ENCODE data around the gene DLK1. TPM values are rescaled to one million over a fixed set of nuclear protein-coding genes. Genes with fewer than 3 reads are reported as not detected.

Gene DLK1
- total RNA-seq, 2 donors from 2014 or later = not detected

DNA sequence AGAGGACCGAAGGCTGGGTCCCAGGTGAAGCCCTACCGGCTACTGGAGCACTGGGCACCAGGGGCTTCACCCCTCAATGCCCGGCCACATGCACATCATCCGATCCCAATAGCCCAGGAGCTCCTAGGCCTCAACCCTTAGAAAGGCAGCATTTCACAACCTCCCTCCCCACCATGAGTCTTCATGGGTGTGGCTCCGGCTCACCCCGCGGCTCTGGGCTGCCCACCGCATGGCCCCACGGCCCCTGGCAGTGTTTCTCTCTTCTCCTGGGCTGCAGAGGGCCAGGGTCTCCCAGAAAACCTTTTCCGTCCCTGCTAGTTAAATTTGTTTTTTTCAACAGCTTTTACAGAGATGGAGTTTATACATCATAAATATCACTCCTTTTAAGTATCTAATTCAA is 28.6 kb upstream of the DLK1 start:
- Histone ChIP-seq H3K27ac (no peak overlapping the region), H3K4me3 (no peak overlapping the region), H3K27me3 (no peaks in the 10 kb centered on the region), H3K4me1 (no peaks in the 10 kb centered on the region), H3K9me3 (no peaks in the 10 kb centered on the region), H3K36me3 (no peaks in the 10 kb centered on the region)
- TF ChIP-seq, protein P1, sequence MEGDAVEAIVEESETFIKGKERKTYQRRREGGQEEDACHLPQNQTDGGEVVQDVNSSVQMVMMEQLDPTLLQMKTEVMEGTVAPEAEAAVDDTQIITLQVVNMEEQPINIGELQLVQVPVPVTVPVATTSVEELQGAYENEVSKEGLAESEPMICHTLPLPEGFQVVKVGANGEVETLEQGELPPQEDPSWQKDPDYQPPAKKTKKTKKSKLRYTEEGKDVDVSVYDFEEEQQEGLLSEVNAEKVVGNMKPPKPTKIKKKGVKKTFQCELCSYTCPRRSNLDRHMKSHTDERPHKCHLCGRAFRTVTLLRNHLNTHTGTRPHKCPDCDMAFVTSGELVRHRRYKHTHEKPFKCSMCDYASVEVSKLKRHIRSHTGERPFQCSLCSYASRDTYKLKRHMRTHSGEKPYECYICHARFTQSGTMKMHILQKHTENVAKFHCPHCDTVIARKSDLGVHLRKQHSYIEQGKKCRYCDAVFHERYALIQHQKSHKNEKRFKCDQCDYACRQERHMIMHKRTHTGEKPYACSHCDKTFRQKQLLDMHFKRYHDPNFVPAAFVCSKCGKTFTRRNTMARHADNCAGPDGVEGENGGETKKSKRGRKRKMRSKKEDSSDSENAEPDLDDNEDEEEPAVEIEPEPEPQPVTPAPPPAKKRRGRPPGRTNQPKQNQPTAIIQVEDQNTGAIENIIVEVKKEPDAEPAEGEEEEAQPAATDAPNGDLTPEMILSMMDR (IDR thresholded peaks at IDR 0.05) = no peak
- no peak for DNase-seq (ENCODE audit: low spot score)

DNA sequence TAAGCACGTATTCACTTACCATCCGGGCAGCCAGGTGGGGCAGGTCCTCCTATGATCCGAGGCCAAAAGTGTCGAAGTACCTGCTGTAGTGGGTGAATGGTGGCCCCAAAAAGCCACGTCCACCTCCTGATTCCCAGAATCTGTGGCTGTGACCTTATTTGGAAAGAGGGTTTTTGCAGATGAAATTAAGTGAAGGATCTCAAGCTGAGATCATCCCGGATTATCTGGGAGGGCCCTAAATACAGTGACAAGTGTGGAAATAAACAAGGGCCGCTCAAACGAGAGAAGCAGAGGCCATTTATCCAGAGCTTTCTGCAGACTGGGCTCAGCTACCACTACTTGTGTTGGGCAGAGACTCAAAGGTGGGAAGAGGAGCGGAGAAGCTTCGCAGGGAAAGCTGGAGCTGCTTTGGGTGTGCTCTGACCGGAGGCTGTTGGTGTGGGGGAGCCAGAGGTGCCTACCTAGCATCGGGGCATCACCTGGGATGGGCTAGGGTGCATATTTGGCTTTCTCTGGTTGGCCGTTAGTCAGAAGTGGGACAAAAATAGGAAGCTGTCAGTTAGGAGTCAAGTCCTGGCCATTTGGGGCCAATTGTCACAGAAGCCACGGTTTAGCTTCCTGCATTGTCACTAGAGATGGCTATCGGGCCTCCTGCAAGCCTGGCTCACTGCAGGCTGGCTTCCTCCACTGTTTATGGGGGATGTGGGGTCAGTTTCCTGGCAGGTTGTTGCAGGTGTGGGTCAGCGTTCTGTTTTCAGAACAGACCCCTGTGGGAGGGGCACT is 27.8 kb upstream of the DLK1 start:
- H3K4me3 ChIP-seq = no peak overlapping the region
- TF ChIP-seq, protein P1 (IDR thresholded peaks at IDR 0.05) = no peak
- no peak for DNase-seq (ENCODE audit: low spot score)
- no peak overlapping the region for H3K27ac ChIP-seq
- no peaks in the 10 kb centered on the region for H3K36me3 ChIP-seq
- H3K4me1 ChIP-seq = no peaks in the 10 kb centered on the region
- H3K9me3 ChIP-seq = no peaks in the 10 kb centered on the region
- H3K27me3 ChIP-seq = no peaks in the 10 kb centered on the region

DNA sequence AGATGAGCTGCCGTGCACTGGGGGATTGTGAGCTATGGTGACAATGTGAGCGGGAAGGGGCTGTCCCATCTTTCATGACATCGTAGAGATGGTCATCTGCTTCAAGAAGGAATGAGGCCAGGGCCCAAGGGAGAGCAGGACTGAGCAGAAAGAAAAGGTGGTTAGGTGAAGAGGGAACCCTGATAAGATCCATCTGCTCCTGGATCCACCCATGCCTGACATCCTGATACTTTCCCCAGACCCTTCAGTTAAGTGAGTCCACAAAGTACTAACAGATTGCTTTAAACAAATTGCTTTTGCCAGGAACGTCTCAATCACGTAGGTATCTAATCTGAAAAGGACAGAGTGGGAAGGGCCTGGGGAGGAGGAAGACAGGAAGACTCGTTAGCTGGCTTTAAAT is 25.4 kb upstream of the DLK1 start:
- Histone ChIP-seq H3K27ac (no peak overlapping the region), H3K4me3 (no peak overlapping the region), H3K9me3 (no peaks in the 10 kb centered on the region), H3K4me1 (no peaks in the 10 kb centered on the region), H3K27me3 (no peaks in the 10 kb centered on the region), H3K36me3 (no peaks in the 10 kb centered on the region)
- TF ChIP-seq, protein P1 (IDR thresholded peaks at IDR 0.05) = no peak
- DNase-seq (ENCODE audit: low spot score) = no peak

DNA sequence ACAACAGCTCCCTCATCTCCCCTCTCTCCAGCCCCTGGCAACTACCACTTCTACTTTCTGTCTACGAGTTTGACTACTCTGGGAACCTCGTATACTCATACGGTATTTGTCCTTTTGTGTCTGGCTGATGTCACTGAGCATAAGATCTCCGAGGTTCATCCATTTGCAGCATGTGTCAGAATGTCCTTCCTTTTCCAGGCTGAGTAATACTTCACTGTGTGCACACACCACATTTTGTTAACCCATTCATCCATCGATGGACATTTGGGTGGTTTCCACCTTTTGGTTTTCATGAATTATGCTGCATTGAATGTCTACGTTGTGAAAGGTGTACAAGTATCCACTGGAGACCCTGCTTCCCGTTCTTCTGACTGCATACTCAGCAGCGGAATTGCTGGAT is 24.1 kb upstream of the DLK1 start:
- DNase-seq (ENCODE audit: low spot score) = no peak

DNA sequence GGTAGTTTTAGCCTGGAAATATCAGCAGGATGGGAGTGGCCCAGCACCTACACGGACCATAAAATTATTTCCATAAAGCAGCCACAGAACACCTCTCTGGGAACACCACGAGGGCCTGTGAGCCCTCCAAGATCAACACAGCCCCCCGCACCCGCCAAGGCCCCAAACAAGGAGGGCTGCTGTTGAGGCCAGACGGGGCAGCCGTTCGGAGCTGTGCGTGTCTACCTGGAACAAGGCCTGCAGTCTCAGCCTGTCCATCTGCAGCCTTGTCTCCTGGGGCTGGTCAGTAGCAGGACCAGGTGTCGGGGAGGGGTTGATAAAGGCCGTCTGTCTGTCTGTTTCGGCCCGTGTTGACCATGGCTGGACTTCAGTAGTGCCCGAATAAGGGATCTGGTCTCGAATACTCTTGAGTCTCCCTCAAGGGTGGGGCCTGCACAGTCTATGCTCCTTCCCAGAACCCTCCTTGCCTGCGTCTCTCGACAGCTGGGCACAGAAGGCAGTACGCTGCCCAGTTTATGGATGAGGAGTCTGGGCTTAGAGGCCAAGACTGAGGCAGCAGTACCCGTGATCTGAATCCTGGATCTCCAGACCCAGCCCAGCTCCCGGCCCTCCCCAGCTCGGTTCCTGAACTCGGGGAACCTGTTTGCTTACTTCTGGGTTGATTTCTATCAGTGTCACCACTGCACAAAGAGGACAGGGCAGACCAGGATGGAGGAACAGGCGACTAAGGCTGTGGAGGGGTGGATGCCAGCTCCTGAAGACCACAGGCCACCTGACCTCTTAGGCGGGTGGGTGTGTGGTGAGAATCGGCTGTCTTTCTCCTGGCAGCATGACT is 23.1 kb upstream of the DLK1 start:
- Histone ChIP-seq H3K4me3 (no peak overlapping the region), H3K9me3 (no peaks in the 10 kb centered on the region), H3K36me3 (no peaks in the 10 kb centered on the region), H3K4me1 (no peaks in the 10 kb centered on the region), H3K27ac (no peak overlapping the region), H3K27me3 (no peaks in the 10 kb centered on the region)
- no peak for DNase-seq (ENCODE audit: low spot score)
- TF ChIP-seq, protein P1 (IDR thresholded peaks at IDR 0.05) = no peak

More for the DNA sequence above, 24.1 kb upstream of the DLK1 start:
- TF ChIP-seq, protein P1 (IDR thresholded peaks at IDR 0.05) = no peak
- H3K27me3 ChIP-seq = no peaks in the 10 kb centered on the region
- no peak overlapping the region for H3K27ac ChIP-seq
- H3K4me3 ChIP-seq = no peak overlapping the region
- no peaks in the 10 kb centered on the region for H3K36me3 ChIP-seq
- no peaks in the 10 kb centered on the region for H3K9me3 ChIP-seq
- no peaks in the 10 kb centered on the region for H3K4me1 ChIP-seq

Data from right atrium auricular region (tissue), 2 donors.